Measurements from ENCODE around the gene DCN.

- no peak for TF ChIP-seq POLR2AphosphoS5 (IDR thresholded peaks at IDR 0.05)
- no peak for TF ChIP-seq POLR2A (IDR thresholded peaks at IDR 0.05)
- no peak for TF ChIP-seq CTCF (IDR thresholded peaks at IDR 0.05)
These were observed 76.8 kb downstream of the DCN start for GRCh38 chr12:91105807-91106206.

All from prostate gland (tissue), 2 donors.